Trophoblast cell (in vitro differentiated cells and primary cell): Measurements from ENCODE around the gene PDLIM5.

Source experiments
- DNase-seq, 2 donors: peaks; one replicate each; pipeline ENCODE4 v3.0.0-alpha.2; 2016
- H2AFZ ChIP-seq: 2 replicates; pipeline ENCODE4 v1.6.1; 2013; ENCODE audit warnings: low read length, moderate library complexity, mild to moderate bottlenecking; ENCODE audit not compliant: insufficient read depth, poor library complexity
- H2AK5ac ChIP-seq: 2 replicates; pipeline ENCODE4 v1.6.1; 2013; ENCODE audit warnings: mild to moderate bottlenecking, low read length
- H2BK120ac ChIP-seq: 2 replicates; pipeline ENCODE4 v1.6.1; 2013; ENCODE audit warnings: low read length, mild to moderate bottlenecking, moderate library complexity; ENCODE audit not compliant: insufficient read depth, poor library complexity
- H2BK12ac ChIP-seq: 2 replicates; pipeline ENCODE4 v1.6.1; 2013; ENCODE audit warnings: mild to moderate bottlenecking, low read length, moderate library complexity
- H2BK5ac ChIP-seq: 2 replicates; pipeline ENCODE4 v1.6.1; 2013; ENCODE audit warnings: low read length, low read depth, moderate library complexity, mild to moderate bottlenecking; ENCODE audit not compliant: poor library complexity
- H3K14ac ChIP-seq: 2 replicates; pipeline ENCODE4 v1.6.1; 2013; ENCODE audit warnings: mild to moderate bottlenecking, low read length
- H3K18ac ChIP-seq: 2 replicates; pipeline ENCODE4 v1.6.1; 2013; ENCODE audit warnings: mild to moderate bottlenecking, low read length
- H3K23ac ChIP-seq: 2 replicates; pipeline ENCODE4 v1.6.1; 2013; ENCODE audit warnings: low read length
- H3K27ac ChIP-seq: 2 replicates; pipeline ENCODE4 v1.5.1; 2013; ENCODE audit warnings: low read depth, mild to moderate bottlenecking, inconsistent platforms, low read length, moderate library complexity
- H3K27me3 ChIP-seq: 2 replicates; pipeline ENCODE4 v1.6.1; 2013; ENCODE audit warnings: inconsistent platforms, mild to moderate bottlenecking, low read length, moderate library complexity; ENCODE audit not compliant: insufficient read depth
- H3K36me3 ChIP-seq, 2 experiments: 1 replicate in 1 of 2; 2 replicates in 1 of 2; pipeline ENCODE4 v1.6.1; 2013; ENCODE audit warnings: low read length in 2 of 2, mild to moderate bottlenecking in 2 of 2, moderate library complexity in 1 of 2; ENCODE audit not compliant: insufficient read depth in 2 of 2, control insufficient read depth in 1 of 2
- H3K4ac ChIP-seq: 2 replicates; pipeline ENCODE4 v1.6.1; 2013; ENCODE audit warnings: low read depth, mild to moderate bottlenecking, low read length, moderate library complexity
- H3K4me1 ChIP-seq, 2 experiments: 1 replicate in 1 of 2; 2 replicates in 1 of 2; pipeline ENCODE4 v1.6.1; 2013; ENCODE audit warnings: low read length in 2 of 2, mild to moderate bottlenecking in 2 of 2, moderate library complexity in 1 of 2; ENCODE audit not compliant: insufficient read depth in 2 of 2, control insufficient read depth in 1 of 2
- H3K4me2 ChIP-seq: 2 replicates; pipeline ENCODE4 v1.6.1; 2013; ENCODE audit warnings: inconsistent platforms, mild to moderate bottlenecking, low read length, moderate library complexity
- H3K4me3 ChIP-seq: 2 replicates; pipeline ENCODE4 v1.5.1; 2013; ENCODE audit warnings: mild to moderate bottlenecking, low read depth, low read length, inconsistent platforms
- H3K79me1 ChIP-seq: one replicate; pipeline ENCODE4 v1.6.1; 2013; ENCODE audit warnings: low read length
- H3K79me2 ChIP-seq: 2 replicates; pipeline ENCODE4 v1.6.1; 2013; ENCODE audit warnings: low read length, mild to moderate bottlenecking; ENCODE audit not compliant: control insufficient read depth, insufficient read depth, poor library complexity
- H3K9ac ChIP-seq: 2 replicates; pipeline ENCODE4 v1.6.1; 2013; ENCODE audit warnings: mild to moderate bottlenecking, low read length
- H3K9me3 ChIP-seq: 2 replicates; pipeline ENCODE4 v1.6.1; 2013; ENCODE audit warnings: low read depth, mild to moderate bottlenecking, control low read depth, inconsistent platforms, low read length; ENCODE audit not compliant: insufficient read depth
- H4K12ac ChIP-seq: 2 replicates; pipeline ENCODE4 v1.6.1; 2013; ENCODE audit warnings: low read depth, mild to moderate bottlenecking, low read length, moderate library complexity
- H4K8ac ChIP-seq: 2 replicates; pipeline ENCODE4 v1.6.1; 2013; ENCODE audit warnings: low read depth, mild to moderate bottlenecking, low read length, moderate library complexity
- H4K91ac ChIP-seq: one replicate; pipeline ENCODE4 v1.6.1; 2013; ENCODE audit warnings: low read depth, mild to moderate bottlenecking, low read length, moderate library complexity
- WGBS: extraction: QIAGEN DNeasy Blood & Tissue Kit; methylation state at CpG from one replicate; pipeline ENCODE4 v1.1.7; 2013; ENCODE audit warnings: missing lambda C conversion rate; ENCODE audit not compliant: insufficient read length, insufficient coverage; ENCODE audit errors: extremely low coverage; 5-methylcytosine and 5-hydroxymethylcytosine counted together

The PDLIM5 gene

GRCh38 chr4:94635177-94635576 lies 183.4 kb downstream of the PDLIM5 start:
- Histone ChIP-seq H3K14ac (no peak overlapping the region), H3K18ac (no peak overlapping the region), H2BK120ac (no peak overlapping the region), H3K23ac (no peak overlapping the region), H4K91ac (no peak overlapping the region), H3K27me3 (no peaks in the 10 kb centered on the region), H2AFZ (no peak overlapping the region), H3K79me1 (peaks cover 2% of the 10 kb centered on the region), H2BK5ac (no peak overlapping the region), H3K36me3 (peaks cover 0 to 1% of the 10 kb centered on the region in 2 experiments), H2AK5ac (no peak overlapping the region), H4K8ac (no peak overlapping the region), H3K4me2 (no peak overlapping the region), H4K12ac (no peak overlapping the region), H3K79me2 (no peaks in the 10 kb centered on the region), H3K4me1 (peaks cover 0 to 2% of the 10 kb centered on the region in 2 experiments), H3K4ac (no peak overlapping the region), H3K4me3 (no peak overlapping the region), H2BK12ac (no peak overlapping the region), H3K9ac (no peak overlapping the region), H3K9me3 (no peaks in the 10 kb centered on the region), H3K27ac (no peak overlapping the region)
- DNase-seq: peak in 1 of 2 donors; percentile 32
- no CpG with 5 or more reads among the region's 2 CpGs for WGBS

- DNase-seq: no peak
- WGBS: no CpG with 5 or more reads among the region's 2 CpGs
- H3K4me3 ChIP-seq: no peak overlapping the region
Measured at GRCh38 chr4:94636004-94636403, 184.3 kb downstream of the PDLIM5 start.

DNA sequence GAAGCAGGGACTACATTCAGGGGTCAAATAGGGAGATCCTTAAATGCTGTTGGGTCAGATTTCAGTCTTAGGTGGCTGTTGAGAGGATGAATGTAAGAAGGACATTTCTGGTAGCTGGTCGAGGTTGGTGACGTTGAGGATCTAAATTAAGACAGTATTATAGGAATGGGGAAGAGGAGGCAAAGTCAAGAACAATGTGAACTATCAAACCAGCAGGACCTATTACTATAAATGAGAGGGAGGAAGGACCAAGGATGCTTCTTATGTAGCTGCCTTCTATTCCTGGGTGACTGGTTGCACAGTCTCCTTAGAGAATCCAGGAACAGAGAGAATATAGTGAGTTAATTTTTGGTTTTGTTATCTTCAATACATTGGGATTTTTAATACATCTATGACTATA lies 187.6 kb downstream of the PDLIM5 start:
- Histone ChIP-seq H3K9ac (no peak overlapping the region), H3K27ac (no peak overlapping the region), H2AFZ (no peak overlapping the region), H3K14ac (no peak overlapping the region), H2BK12ac (no peak overlapping the region), H3K4ac (no peak overlapping the region), H3K4me3 (no peak overlapping the region), H3K23ac (no peak overlapping the region), H3K9me3 (no peaks in the 10 kb centered on the region), H3K36me3 (peaks cover under 1 to 2% of the 10 kb centered on the region in 2 experiments), H3K4me1 (no peaks in the 10 kb centered on the region), H3K79me1 (no peaks in the 10 kb centered on the region), H2BK120ac (no peak overlapping the region), H2AK5ac (no peak overlapping the region), H3K18ac (no peak overlapping the region), H2BK5ac (no peak overlapping the region), H3K4me2 (no peak overlapping the region), H4K91ac (no peak overlapping the region), H4K12ac (no peak overlapping the region), H3K79me2 (no peaks in the 10 kb centered on the region), H4K8ac (no peak overlapping the region), H3K27me3 (no peaks in the 10 kb centered on the region)
- no CpG with 5 or more reads among the region's 2 CpGs for WGBS
- DNase-seq: no peak

More at GRCh38 chr4:94636004-94636403, 184.3 kb downstream of the PDLIM5 start:
- Histone ChIP-seq H2BK120ac (no peak overlapping the region), H3K18ac (no peak overlapping the region), H4K12ac (no peak overlapping the region), H2BK5ac (no peak overlapping the region), H3K27ac (no peak overlapping the region), H3K4me2 (no peak overlapping the region), H4K8ac (no peak overlapping the region), H3K23ac (no peak overlapping the region), H3K9ac (no peak overlapping the region), H2AK5ac (no peak overlapping the region), H3K9me3 (no peaks in the 10 kb centered on the region), H3K4ac (no peak overlapping the region), H3K79me2 (no peaks in the 10 kb centered on the region), H3K79me1 (peaks cover 2% of the 10 kb centered on the region), H2AFZ (no peak overlapping the region), H3K27me3 (no peaks in the 10 kb centered on the region), H3K4me1 (peaks cover 0 to 2% of the 10 kb centered on the region in 2 experiments), H2BK12ac (no peak overlapping the region), H3K36me3 (peaks cover 0 to 2% of the 10 kb centered on the region in 2 experiments), H3K14ac (no peak overlapping the region), H4K91ac (no peak overlapping the region)

- H3K18ac ChIP-seq: no peak overlapping the region
- no peak overlapping the region for H3K9ac ChIP-seq
- H3K4me2 ChIP-seq: no peak overlapping the region
- no peaks in the 10 kb centered on the region for H3K4me1 ChIP-seq
- H3K14ac ChIP-seq: no peak overlapping the region
- no peaks in the 10 kb centered on the region for H3K27me3 ChIP-seq
- WGBS: no CpG with 5 or more reads among the region's 4 CpGs
- no peak overlapping the region for H3K23ac ChIP-seq
- no peaks in the 10 kb centered on the region for H3K9me3 ChIP-seq
- peaks cover 2 to 4% of the 10 kb centered on the region in 2 experiments for H3K36me3 ChIP-seq
- H3K4me3 ChIP-seq: no peak overlapping the region
- H3K27ac ChIP-seq: no peak overlapping the region
- no peak overlapping the region for H3K4ac ChIP-seq
- no peak overlapping the region for H4K8ac ChIP-seq
- no peaks in the 10 kb centered on the region for H3K79me2 ChIP-seq
- DNase-seq: no peak
- no peak overlapping the region for H4K91ac ChIP-seq
- H2BK12ac ChIP-seq: no peak overlapping the region
- H2BK5ac ChIP-seq: no peak overlapping the region
- H2BK120ac ChIP-seq: no peak overlapping the region
- H4K12ac ChIP-seq: no peak overlapping the region
- no peak overlapping the region for H2AK5ac ChIP-seq
- H2AFZ ChIP-seq: no peak overlapping the region
- no peaks in the 10 kb centered on the region for H3K79me1 ChIP-seq
Measured at GRCh38 chr4:94640151-94640550, 188.4 kb downstream of the PDLIM5 start.
